HG03571 (cell line): Measurements from ENCODE around the gene GPRIN2.
"Not testable (repeated sequence)": the region's sequence is repeated elsewhere in the genome, so short reads cannot be mapped to it uniquely, and the experiment has no call there.

ENCODE experiments used
- ATAC-seq: cut with Tn5 transposase; IDR thresholded peaks from one replicate; pipeline ENCODE4 v1.9.1; 2021; ENCODE audit not compliant: unreplicated experiment

The GPRIN2 gene

DNA sequence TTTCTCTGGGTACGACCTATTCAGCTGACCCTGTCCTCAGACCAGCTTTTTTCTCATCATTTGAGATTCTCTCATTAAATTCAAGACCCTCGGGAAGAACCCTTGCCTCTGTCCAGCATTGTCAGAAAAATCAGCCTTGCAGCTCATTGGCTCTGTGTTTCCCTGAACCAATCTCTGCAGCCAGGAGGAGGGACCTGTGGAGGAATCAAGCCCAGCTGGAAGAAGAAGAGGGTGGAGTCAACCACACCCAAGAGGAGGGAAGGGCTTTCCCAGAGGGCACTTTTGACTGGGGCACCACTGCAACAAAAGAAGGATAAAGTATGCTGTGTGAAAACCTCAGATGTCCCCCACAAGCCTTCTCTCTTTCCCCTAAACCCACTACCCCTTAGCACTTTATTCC is 14.2 kb upstream of the GPRIN2 start:
- ATAC-seq, result not testable (repeated sequence)

GRCh38 chr10:46567151-46567550 is 10.7 kb upstream of the GPRIN2 start:
- not testable (repeated sequence) for ATAC-seq

- not testable (repeated sequence) for ATAC-seq
Measured at GRCh38 chr10:46565591-46566332, 9.3 kb upstream of the GPRIN2 start.

GRCh38 chr10:46560952-46561351 is 4.5 kb upstream of the GPRIN2 start:
- ATAC-seq, result no peak

- no peak for ATAC-seq
Measured at GRCh38 chr10:46560381-46560780, 3.9 kb upstream of the GPRIN2 start.

DNA sequence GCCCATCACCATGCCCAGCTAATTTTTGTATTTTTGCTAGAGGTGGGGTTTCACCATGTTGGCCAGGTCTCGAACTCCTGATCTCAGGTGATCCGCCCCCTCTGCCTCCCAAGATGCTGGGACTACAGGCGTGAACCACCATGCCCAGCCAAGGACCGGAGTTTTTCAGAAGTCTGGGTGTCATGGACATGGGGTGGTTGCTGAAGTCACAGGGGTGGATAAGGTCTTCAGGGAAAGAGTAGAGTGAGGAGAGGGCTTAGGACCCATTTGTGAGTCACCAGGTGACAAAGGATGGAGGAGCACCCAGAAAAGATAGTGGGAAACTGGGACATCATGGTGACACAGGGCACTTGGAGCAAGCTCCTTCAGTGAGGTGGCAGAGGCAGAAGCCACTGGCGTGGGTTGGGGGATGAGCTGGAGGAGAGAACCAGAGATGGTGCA is 2.8 kb upstream of the GPRIN2 start:
- ATAC-seq, result no peak

- no peak for ATAC-seq
Measured at GRCh38 chr10:46558392-46559185, 2.1 kb upstream of the GPRIN2 start.

DNA sequence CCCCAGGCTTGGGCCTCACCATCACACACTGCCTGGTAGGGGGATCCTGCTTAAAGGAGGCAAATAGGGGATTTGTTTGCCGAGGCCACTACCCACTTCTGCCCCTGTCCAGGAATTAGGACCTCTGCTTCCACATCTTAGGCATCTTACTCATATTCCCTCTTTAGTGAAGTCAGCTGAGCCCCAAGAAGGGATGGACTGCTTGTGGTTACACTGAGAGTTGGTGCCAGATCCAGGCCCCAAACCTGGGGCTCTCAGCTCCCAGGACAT is 1.6 kb upstream of the GPRIN2 start:
- no peak for ATAC-seq

DNA sequence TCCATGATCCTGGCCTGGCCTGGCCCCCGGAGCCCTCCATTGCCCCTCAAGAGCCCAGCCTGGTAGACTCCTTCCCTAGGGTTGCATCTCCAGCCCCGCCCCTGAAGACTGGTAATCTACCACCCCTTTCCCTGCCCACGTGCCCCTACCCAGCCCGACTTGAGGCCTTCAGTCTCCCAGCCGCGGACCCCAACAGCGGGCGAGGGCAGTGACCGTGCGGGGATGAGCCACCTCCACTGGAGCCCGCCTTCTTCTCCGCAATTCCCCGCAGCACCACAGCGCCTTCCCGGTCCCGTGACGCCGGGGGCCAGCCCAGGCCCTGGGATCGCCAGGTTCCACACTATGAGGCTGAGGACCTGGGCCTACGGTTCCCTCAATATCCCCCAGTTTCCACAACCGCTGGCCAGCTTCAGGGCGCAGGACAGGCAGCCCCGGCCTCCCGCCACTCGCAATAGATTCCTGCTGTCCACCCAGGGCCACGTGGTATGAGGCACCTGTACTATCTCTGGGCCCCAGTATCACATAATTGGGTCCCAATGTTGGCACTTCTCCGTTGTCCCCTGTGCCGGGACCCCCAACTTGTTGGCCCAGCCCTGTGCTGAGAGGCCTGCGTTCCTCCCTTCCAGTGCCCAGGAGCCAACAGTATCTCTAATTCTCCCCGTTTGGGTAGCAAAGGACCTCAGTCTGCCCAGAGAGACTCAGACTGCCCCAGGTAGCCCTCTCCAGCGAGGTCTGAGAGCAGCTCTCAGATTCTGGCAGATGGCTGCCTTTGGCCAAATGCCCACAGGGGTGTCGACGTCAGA is 1.1 kb upstream of the GPRIN2 start:
- ATAC-seq, result no peak

DNA sequence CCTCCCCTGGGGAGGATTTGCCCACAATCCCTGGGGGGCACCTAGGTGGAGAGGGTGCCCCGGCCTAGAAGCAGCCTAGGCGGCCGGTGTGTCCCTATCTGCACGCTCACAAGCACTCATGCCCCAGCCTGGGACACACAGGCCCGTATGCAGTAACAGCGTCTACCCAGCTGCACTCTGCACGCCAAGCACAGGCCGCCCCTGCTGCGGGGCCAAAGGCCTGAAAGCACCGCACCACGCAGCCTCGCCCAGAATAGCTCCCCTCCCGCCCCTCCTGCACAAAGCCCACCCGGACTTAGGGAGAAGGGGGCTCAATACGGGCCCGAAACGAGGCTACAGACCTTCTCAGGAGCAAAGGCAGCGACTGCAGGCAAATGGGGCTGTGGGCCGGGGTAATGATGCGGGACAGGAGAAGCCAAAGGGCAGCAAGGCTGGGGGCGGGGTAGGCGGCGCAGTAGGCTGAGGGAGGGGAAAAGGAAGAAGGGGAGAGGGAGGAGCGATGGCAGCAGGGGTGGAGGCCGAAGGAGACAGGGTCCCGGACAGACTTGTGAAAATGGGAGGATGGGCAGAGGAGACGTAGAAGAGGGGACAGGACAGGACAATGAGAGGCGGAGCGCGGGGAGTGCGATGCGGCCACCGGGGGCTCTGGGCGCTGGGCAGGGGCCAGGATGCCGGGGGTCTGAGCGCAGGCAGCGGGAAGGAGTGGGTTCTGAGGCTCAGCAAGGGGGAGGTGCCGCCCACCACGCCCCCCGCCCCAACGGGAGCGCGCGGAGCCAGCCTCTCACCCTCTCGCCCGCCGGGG is 544 bp downstream of the GPRIN2 start:
- no peak for ATAC-seq

GRCh38 chr10:46555366-46555712 is 1.1 kb downstream of the GPRIN2 start:
- no peak for ATAC-seq

DNA sequence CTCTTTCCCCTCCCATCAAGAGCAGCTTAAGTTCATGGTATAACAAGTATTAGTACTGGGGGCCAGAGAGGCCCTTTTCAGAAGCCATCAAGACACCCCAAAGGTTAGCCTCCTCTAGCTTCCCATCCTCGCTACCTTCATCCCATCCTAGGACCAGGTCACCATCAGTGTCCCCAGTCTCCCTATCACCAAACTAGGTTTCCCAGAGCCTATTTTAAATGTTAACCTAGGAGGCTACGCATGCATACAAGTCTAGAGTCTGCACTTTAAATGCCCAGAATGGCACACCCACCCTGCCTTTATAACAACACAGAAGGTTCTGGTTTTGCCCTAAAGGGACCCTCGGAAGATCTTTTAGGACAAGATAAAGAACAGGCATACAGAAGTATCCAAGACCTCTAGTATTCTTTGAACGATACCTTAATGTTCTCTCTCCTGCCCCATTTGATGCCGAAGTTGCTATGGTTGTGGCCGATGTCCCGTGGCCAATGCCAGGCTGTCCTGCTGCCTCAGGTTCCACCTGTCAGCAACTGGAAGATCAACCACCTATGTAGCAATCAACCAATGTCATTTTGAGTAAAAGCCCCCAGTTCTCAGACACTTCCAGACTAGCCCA is 2.2 kb downstream of the GPRIN2 start:
- no peak for ATAC-seq

DNA sequence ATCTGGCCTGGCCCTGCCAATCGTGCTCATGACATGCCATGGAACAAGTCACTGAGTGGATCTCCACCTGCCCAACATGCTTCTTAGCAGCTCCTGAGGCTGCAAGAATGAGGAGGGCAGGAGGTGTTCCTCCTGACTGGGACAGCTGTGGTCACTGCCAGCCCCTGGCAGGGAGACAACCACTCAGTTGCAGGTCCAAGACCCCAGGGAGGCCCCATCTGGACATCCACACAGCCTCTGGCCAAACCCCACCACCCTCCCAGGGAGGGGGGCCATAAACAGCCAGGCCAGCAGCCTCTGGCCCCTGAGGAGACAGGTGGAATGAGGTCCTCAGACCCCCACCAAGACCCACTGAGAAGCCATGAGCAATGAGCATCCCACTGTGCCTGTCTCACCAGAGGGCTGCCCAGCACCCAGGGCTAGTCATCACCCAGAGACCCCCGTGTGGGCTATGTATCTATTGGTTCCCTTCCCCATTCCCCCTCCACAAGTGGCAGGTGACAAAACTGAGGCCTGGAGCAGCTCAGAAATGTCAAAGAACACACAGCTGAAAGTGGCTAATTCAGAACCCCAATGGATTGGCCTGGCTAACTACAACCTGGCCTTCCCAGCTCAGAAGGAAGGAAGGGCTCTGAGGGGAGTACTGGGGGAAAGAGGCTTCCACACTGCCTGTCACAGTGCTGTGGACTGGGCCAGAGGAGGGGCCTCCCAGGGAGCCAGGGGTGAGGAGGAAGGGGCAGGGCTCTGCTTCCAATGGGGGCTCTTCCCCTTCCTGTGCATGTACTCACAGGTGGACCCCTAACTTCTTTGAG is 3.0 kb downstream of the GPRIN2 start:
- ATAC-seq, result no peak

- ATAC-seq, result no peak
Measured at GRCh38 chr10:46552526-46553237, 3.8 kb downstream of the GPRIN2 start.

DNA sequence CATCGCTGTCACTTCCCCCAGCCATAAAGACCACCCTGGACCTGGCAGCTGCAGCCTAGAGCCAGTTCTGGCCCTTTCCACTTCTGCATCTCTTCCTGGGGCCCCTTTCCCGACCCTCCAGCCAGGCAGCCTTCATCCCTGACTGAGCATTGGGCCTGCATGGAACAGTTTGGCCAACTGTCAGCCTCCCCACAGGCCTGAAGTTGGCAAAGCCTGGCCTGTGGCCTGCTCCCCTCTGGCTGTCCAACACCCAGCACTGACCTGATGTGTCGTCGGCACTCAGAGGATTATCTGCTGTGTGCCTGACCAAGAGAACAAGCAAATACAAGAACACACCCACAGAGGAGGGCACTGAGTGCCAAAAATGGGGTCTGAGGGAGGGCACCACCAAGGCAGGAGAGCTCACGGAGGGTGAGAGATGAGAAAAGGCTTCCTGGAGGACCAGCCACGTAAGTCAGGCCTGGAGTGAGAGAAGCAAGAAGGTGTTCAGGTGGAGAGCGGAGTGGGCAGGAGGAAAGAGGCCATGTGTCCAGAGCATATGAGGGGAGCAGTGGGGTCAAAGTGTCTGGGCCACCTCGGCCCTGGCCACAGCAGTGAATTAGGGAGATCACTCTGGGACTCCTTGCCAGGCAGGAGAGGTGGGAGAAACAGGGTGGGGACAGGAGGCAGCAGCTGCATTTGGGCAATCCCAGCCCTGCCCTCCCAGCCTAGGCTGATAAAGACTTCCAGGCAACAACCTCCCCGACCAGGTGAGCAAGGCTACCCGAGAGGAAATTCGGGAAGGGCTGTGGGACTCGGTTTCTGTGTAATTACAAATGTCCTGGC is 4.5 kb downstream of the GPRIN2 start:
- ATAC-seq, result no peak

- no peak for ATAC-seq
Measured at GRCh38 chr10:46550795-46551700, 5.4 kb downstream of the GPRIN2 start.

GRCh38 chr10:46550076-46550790 is 6.2 kb downstream of the GPRIN2 start:
- no peak for ATAC-seq
